Stimulated activated CD8-positive, alpha-beta memory T cell treated with anti-CD3 and anti-CD28 coated beads, Interleukin-7, amount 100 ng/mL, for 1 hour (primary cell): Measurements from ENCODE around the gene LRRC36.

Experiments
- DNase-seq, 2 donors: peaks; one replicate each; pipeline ENCODE4 v3.0.0-alpha.2; 2020; ENCODE audit warnings: low read depth in 2 of 2

LRRC36 gene

DNA sequence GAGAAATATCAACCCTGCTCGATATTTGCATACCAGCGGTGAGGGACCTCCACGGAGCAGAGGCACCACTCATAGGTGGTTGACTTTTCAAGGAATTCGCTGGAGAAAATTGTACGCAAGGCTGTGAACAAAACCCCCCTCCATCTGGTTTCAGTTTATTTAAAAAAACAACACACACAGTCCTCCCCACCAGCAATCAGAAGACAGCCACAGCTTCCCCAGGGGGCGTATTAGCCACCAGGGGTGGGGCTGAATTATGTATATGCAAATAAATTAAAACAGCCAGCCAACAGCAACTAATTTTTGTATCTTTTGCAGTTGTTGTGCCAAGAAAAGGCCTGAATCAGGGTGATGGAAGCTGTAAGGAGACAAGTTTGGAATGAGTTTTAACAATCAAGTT lies 98.4 kb downstream of the LRRC36 start:
- no peak for DNase-seq

DNA sequence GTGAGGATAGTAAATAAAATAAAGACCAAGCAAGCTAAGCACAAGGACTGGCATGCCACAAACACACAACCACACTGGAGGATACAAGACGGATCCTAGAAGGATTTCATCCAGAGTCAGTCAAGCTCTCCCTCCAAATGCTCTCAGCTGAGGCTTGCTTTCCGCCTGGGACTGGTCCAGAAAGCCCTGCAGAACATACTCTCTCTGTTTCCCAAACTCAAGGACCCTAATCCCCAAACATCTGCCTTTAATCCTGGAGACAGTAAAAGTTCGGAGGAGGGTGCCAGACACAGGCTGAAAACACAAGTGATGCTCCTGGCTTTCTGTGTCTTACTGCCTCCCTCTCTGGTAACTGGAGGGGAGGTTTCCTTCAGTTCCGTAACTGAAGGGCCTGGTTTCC lies 99.0 kb downstream of the LRRC36 start:
- no peak for DNase-seq

DNA sequence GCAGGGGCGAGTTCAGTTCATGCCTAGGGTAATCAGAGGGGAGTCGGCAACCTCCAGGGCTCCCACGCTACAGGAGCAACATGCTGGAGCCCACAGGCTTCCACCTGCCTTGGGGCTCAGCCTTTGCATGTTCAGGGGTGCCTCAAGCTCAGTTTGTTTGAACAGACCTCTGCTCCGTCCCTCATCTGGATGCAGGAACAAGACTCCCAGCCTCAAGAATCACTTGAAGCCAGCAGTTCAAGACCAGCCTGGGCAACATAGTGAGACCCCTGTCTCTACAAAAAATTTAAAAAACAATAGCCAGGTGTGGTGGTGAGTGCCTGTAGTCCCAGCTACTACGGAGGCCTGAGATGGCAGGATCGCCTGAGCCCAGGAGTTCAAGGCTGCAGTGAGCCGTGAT lies 99.4 kb downstream of the LRRC36 start:
- DNase-seq = no peak

DNA sequence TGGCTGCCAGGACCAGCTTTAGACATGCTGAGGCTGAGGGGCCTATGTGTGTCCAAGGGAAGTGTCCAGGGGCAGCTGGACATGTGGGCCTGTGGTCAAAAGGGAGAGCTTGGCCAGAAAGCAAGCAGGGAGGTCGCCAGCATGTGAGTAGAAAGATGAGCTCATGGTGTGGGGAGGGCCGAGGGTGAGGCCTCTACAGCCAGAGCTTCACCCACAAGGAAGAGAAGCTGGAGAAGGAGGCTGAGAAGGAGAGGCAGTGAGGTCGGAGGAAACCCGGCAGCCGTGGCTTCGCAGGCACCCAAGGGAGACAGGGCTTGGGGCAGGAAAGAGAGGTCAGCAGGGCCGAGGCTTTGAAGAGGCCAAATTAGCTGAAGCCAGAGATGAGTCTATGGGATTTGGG lies 100.3 kb downstream of the LRRC36 start:
- DNase-seq = no peak

DNA sequence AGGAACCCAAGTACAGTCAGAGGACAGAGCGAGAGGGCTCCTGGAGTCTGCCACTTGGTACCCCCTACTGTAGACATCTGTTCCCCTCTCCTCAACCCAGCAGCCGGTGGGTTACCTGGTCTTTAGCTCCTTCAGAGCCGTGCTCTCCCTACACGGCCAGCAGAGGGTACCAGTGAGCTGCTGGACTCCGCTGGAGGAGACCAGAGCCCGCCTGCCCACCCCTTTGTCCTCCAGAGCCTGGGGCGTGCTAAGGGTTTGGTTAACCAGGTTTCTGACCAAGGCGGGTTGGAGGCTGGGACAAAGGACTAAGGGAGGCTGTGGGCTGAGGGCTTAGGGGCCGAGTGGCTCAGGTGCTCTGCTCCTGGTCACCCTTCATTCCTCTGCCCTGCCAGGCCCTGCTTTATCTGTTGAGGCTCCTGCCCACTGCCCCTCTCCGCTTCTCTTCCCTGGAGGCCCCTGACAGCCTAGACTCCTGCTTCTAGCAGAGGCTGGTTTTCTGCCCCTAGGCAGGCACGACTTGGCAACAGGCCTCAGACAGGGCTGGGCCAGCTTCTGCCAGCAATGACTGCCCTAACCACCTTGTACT lies 101.6 kb downstream of the LRRC36 start:
- no peak for DNase-seq

DNA sequence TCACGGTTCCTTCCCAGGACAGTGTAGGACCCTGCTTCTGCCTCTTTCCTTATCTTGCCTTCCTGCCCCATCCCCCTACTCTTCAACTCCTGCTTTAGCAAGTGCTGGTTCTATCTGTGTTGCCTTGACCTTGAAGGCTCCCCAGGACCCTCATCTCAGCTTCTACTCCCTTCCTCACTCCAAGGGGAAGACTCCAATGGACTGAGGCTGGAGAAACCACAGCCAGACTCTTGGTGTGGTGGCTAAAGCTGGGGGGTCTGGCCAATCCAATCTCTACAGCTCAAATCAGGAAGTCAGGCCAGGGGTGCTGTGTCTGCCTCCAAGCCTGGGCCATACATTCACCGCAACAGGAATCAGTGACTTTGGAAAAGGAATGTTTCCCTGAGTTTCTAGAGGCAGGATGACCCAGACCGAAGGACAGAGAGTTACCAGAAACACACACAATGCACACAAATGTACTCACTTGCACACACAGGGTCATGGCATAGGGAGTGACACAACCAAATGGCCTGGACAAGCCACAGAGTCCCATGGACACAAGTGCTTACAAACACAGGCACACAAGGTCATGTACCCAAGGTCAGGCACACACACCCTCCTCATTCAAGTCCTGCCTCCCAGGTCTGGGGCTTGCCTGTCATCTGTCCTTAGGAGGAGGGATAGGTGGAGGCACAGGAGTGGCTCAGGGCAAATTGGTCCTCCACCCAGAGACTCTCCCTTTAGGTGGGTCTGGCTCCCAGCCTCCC lies 102.6 kb downstream of the LRRC36 start:
- DNase-seq = no peak

DNA sequence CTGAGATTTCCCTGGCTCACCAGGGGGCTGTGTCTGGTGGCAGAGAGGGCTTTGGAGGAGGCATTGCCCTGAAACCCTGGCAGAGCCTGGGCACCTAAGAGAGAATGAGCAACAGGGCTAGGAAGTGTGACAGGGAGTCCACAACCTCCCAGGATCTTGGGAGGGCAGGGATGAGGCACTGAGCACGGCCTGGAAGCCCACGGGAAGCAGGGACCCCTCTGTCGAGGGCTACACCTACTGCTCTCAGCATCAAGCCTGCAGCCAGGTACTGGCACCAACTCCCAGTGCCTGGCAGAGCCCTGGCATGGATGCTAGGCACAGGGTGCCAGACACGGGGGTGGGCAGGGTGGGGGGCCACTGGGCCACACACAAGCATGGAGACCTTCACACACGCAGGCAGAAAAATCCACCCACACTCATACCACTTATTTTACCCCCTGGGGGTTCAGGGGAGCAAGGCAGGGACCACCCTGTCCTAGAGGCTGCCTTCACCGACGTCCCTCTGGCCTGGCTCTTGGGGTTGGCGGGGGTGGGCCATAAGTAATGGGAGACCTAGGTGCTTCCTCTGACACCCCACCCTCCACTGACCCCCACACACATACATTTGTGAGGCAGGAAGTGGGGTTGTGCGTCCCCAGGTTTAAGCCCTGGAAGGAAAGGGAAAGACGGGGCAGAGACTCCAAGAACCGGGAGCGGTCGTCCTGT lies 103.3 kb downstream of the LRRC36 start:
- no peak for DNase-seq

DNA sequence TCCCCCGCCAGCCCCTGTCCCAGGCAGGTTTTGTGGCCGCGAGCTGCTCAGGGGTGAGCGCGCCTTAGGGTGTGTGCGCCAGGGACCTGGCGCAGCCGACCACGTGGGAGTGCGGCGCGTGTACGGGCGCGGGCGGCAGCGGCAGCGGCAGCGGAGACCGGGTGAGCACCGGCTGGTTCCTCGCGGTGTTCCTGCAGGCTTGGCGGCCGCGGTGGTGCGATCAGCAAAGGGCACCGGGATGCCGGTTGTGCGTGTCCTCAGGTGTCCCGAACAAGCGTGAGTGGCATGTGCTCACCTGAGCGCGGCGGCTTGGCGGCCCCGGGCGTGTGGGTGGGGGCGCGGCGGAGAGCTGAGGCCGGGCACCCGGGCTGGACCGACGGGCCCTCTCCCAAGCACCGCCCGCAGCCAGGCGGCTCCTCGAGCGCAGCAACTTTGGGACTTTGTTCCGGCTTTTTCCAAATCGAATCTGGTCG lies 103.9 kb downstream of the LRRC36 start:
- no peak for DNase-seq

DNA sequence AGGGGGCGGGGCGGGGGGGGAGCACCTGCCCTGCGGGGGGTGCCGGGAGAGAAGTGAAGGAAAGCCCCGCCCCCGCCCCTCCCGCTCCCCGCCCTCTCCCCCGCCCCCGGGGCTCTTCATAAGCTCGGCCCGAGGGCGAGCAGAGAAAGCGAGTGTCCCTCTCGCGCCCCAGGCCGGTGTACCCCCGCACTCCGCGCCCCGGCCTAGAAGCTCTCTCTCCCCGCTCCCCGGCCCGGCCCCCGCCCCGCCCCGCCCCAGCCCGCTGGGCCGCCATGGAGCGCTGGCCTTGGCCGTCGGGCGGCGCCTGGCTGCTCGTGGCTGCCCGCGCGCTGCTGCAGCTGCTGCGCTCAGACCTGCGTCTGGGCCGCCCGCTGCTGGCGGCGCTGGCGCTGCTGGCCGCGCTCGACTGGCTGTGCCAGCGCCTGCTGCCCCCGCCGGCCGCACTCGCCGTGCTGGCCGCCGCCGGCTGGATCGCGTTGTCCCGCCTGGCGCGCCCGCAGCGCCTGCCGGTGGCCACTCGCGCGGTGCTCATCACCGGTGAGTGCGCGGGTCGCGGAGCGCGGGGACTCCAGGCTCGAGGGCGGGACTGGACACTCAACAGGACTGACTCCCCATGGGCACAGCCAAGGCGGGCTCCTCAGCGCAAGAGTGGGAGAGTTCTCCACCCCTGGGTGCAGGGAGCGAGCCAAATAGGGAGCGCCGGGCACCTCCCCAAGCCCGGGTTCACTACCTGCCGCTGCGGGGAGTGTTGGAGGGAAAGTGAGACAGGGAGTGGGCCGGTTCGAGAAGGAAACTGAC lies 104.6 kb downstream of the LRRC36 start, which contains the start of gene HSD11B2:
TSS of gene HSD11B2 (plus strand) at position 145 of the 798 bp plus-strand sequence. CDS start at position 273, 128 bp downstream.
- no peak for DNase-seq

DNA sequence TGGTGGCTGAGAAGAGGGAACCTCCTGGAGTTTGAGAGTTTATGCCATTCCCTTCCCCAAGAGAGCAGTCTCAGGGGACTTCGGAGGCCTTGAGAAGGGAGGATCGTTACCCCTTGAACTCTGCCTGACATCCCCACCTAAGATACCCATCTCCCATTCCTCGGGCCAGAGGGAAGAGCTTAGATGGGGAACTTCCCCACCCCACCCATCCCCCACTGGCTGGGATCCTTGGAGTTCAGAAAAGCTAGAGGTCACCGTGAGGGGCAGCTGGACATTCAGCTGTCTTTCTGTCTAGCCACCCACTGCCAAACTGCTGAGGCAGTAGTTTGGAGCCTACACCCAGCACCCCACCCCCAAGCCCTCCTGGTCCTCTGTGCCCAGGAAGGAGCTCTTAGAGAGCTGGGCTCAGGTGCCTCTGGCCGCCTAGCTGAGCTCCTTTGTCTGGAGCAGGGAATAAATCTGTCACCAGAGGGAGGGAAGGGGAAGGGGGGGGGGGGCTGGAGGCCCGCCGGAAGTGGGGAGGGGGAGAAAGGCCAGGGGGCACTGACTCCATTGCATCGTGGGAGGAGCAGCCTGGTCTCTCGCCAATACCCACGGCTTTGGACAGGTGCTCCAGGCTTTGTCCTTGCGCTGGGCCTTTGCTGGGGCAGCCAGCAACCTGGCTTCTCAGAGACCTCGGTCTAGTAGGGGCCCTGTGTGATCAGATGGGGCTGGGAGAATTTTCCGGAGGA lies 105.3 kb downstream of the LRRC36 start:
- no peak for DNase-seq

DNA sequence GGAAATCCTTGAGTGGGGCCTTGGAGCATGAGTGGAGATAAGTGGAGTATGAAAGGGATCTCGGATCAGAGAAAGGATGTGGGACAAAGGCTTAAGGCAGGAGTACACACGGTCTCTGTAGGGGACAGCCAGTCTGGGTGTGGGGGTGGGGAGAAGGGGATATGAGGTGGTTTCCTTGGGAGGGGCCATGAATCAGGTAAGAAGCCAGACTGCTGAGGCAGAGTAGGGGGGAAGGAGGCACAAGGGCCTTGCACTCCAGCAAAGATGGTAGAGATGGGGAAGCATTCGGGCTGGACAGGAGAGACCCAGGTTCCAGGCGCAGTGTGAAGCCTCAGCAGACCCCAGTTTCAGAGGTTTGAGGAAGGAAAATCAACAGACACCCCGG lies 105.9 kb downstream of the LRRC36 start:
- no peak for DNase-seq

DNA sequence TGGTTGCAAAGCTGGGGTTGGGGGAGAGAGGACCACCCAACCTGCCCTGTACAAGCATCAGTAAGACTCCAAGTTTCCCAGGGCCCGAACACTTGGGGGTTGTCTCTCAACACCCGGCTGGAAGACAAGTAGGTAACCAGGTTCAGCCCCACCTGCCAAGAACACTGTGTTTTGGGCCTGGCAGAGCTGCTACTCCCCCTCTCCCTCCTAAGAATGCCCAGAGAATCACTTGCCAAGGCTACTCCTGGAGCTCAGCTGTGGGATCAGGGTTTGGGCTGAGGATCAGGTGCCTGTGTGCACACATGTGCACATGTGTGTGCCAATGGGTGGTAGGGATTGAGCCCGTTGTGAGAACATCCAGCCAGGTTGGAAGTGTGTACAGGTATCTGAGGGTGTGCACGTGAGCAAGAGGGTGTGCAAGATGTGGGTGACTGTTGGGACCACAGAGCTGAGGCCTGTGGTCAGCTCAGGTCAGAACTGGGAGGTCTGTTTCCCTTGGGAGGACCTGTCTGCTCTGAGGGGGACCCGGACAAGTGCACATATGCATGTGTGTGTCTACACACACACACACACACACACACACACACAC lies 106.6 kb downstream of the LRRC36 start:
- DNase-seq = no peak
